Cerebellar cortex (tissue), 1 donor: ENCODE measurements around the gene KCNMA1.

Experiments used
- DNase-seq: peaks from one replicate; pipeline ENCODE4 v3.0.0-alpha.2; 2015; ENCODE audit warnings: low spot score

The KCNMA1 gene

GRCh38 chr10:76830218-76830617 is 807.4 kb downstream of the KCNMA1 start:
- DNase-seq: no peak

GRCh38 chr10:76829724-76830123 is 807.9 kb downstream of the KCNMA1 start:
- no peak for DNase-seq
